ENCODE measurements around the gene CCDC92B. TPM values are rescaled to one million over a fixed set of nuclear protein-coding genes. Genes with fewer than 3 reads are reported as not detected.

CCDC92B gene
- total RNA-seq, 1 donor from 2014 or later, result 0.21 TPM

GRCh38 chr17:2710803-2711607, 38.4 kb downstream of the CCDC92B start:
- no peak for DNase-seq (ENCODE audit: low spot score)
- intact Hi-C loops (cut with micrococcal nuclease), result no loop called here
- H3K4me1 Mint-ChIP-seq (ENCODE audit: low read depth), result peaks cover 30% of the 10 kb centered on the region
- H3K9me3 Mint-ChIP-seq, result no peaks in the 10 kb centered on the region
- peak overlapping the region; percentile 85 for H3K27ac Mint-ChIP-seq
- H3K4me3 Mint-ChIP-seq (ENCODE audit: low read depth), result peak overlapping the region; percentile 92
- H3K36me3 Mint-ChIP-seq (ENCODE audit: low read depth), result no peaks in the 10 kb centered on the region
- H3K27me3 Mint-ChIP-seq (ENCODE audit: low read depth), result no peaks in the 10 kb centered on the region

- no peaks in the 10 kb centered on the region for H3K36me3 Mint-ChIP-seq (ENCODE audit: low read depth)
- no peaks in the 10 kb centered on the region for H3K27me3 Mint-ChIP-seq (ENCODE audit: low read depth)
- no peak for DNase-seq (ENCODE audit: low spot score)
- peak overlapping the region; percentile 92 for H3K4me3 Mint-ChIP-seq (ENCODE audit: low read depth)
- intact Hi-C loops (cut with micrococcal nuclease), result no loop called here
- peaks cover 34% of the 10 kb centered on the region for H3K4me1 Mint-ChIP-seq (ENCODE audit: low read depth)
- no peaks in the 10 kb centered on the region for H3K9me3 Mint-ChIP-seq
- H3K27ac Mint-ChIP-seq, result peak overlapping the region; percentile 85
These were observed 39.2 kb downstream of the CCDC92B start for GRCh38 chr17:2710071-2710802.

GRCh38 chr17:2709183-2709661, 40.2 kb downstream of the CCDC92B start:
- Mint-ChIP-seq H3K27me3 (ENCODE audit: low read depth) (no peaks in the 10 kb centered on the region), H3K4me1 (ENCODE audit: low read depth) (peaks cover 34% of the 10 kb centered on the region), H3K36me3 (ENCODE audit: low read depth) (peaks cover 10% of the 10 kb centered on the region), H3K4me3 (ENCODE audit: low read depth) (peak overlapping the region; percentile 92), H3K27ac (peak overlapping the region; percentile 85), H3K9me3 (no peaks in the 10 kb centered on the region)
- DNase-seq (ENCODE audit: low spot score), result no peak
- intact Hi-C loops (cut with micrococcal nuclease), result no loop called here

- Mint-ChIP-seq H3K27ac (no peak overlapping the region), H3K36me3 (ENCODE audit: low read depth) (peaks cover 14% of the 10 kb centered on the region), H3K9me3 (no peaks in the 10 kb centered on the region), H3K4me1 (ENCODE audit: low read depth) (peaks cover 32% of the 10 kb centered on the region), H3K27me3 (ENCODE audit: low read depth) (no peaks in the 10 kb centered on the region), H3K4me3 (ENCODE audit: low read depth) (peak overlapping the region; percentile 92)
- DNase-seq (ENCODE audit: low spot score), result no peak
- intact Hi-C loops (cut with micrococcal nuclease), result no loop called here
These were observed 40.8 kb downstream of the CCDC92B start for GRCh38 chr17:2708585-2709182.

GRCh38 chr17:2707721-2708584, 41.5 kb downstream of the CCDC92B start:
- no peak overlapping the region for H3K4me3 Mint-ChIP-seq (ENCODE audit: low read depth)
- H3K27ac Mint-ChIP-seq, result no peak overlapping the region
- peaks cover 14% of the 10 kb centered on the region for H3K36me3 Mint-ChIP-seq (ENCODE audit: low read depth)
- intact Hi-C loops (cut with micrococcal nuclease), result no loop called here
- peaks cover 30% of the 10 kb centered on the region for H3K4me1 Mint-ChIP-seq (ENCODE audit: low read depth)
- no peaks in the 10 kb centered on the region for H3K9me3 Mint-ChIP-seq
- DNase-seq (ENCODE audit: low spot score), result no peak
- no peaks in the 10 kb centered on the region for H3K27me3 Mint-ChIP-seq (ENCODE audit: low read depth)

- Mint-ChIP-seq H3K9me3 (no peaks in the 10 kb centered on the region), H3K4me1 (ENCODE audit: low read depth) (peaks cover 23% of the 10 kb centered on the region), H3K4me3 (ENCODE audit: low read depth) (no peak overlapping the region), H3K36me3 (ENCODE audit: low read depth) (peaks cover 22% of the 10 kb centered on the region), H3K27me3 (ENCODE audit: low read depth) (no peaks in the 10 kb centered on the region), H3K27ac (no peak overlapping the region)
- DNase-seq (ENCODE audit: low spot score), result no peak
- intact Hi-C loops (cut with micrococcal nuclease), result no loop called here
These were observed 42.4 kb downstream of the CCDC92B start for GRCh38 chr17:2706911-2707510.

- Mint-ChIP-seq H3K9me3 (no peaks in the 10 kb centered on the region), H3K4me3 (ENCODE audit: low read depth) (no peak overlapping the region), H3K4me1 (ENCODE audit: low read depth) (peaks cover 22% of the 10 kb centered on the region), H3K36me3 (ENCODE audit: low read depth) (peaks cover 23% of the 10 kb centered on the region), H3K27me3 (ENCODE audit: low read depth) (no peaks in the 10 kb centered on the region), H3K27ac (no peak overlapping the region)
- intact Hi-C loops (cut with micrococcal nuclease), result no loop called here
- DNase-seq (ENCODE audit: low spot score), result no peak
These were observed 43.3 kb downstream of the CCDC92B start for GRCh38 chr17:2705888-2706795.

- H3K27ac Mint-ChIP-seq, result no peak overlapping the region
- intact Hi-C loops (cut with micrococcal nuclease), result no loop called here
- no peak for DNase-seq (ENCODE audit: low spot score)
- peaks cover 19% of the 10 kb centered on the region for H3K4me1 Mint-ChIP-seq (ENCODE audit: low read depth)
- peaks cover 28% of the 10 kb centered on the region for H3K36me3 Mint-ChIP-seq (ENCODE audit: low read depth)
- no peak overlapping the region for H3K4me3 Mint-ChIP-seq (ENCODE audit: low read depth)
- H3K27me3 Mint-ChIP-seq (ENCODE audit: low read depth), result no peaks in the 10 kb centered on the region
- no peaks in the 10 kb centered on the region for H3K9me3 Mint-ChIP-seq
These were observed 44.2 kb downstream of the CCDC92B start for GRCh38 chr17:2705263-2705662.

GRCh38 chr17:2704890-2705248, 44.6 kb downstream of the CCDC92B start:
- Mint-ChIP-seq H3K27ac (no peak overlapping the region), H3K27me3 (ENCODE audit: low read depth) (no peaks in the 10 kb centered on the region), H3K4me3 (ENCODE audit: low read depth) (no peak overlapping the region), H3K4me1 (ENCODE audit: low read depth) (peaks cover 15% of the 10 kb centered on the region), H3K36me3 (ENCODE audit: low read depth) (peaks cover 28% of the 10 kb centered on the region), H3K9me3 (no peaks in the 10 kb centered on the region)
- intact Hi-C loops (cut with micrococcal nuclease), result no loop called here
- DNase-seq (ENCODE audit: low spot score), result no peak

- H3K36me3 Mint-ChIP-seq (ENCODE audit: low read depth), result peaks cover 28% of the 10 kb centered on the region
- H3K4me3 Mint-ChIP-seq (ENCODE audit: low read depth), result no peak overlapping the region
- no peak for DNase-seq (ENCODE audit: low spot score)
- H3K27ac Mint-ChIP-seq, result no peak overlapping the region
- H3K4me1 Mint-ChIP-seq (ENCODE audit: low read depth), result peaks cover 9% of the 10 kb centered on the region
- no peaks in the 10 kb centered on the region for H3K9me3 Mint-ChIP-seq
- no peaks in the 10 kb centered on the region for H3K27me3 Mint-ChIP-seq (ENCODE audit: low read depth)
- intact Hi-C loops (cut with micrococcal nuclease), result no loop called here
These were observed 45.2 kb downstream of the CCDC92B start for GRCh38 chr17:2704031-2704889.

- DNase-seq (ENCODE audit: low spot score), result no peak
- H3K27ac Mint-ChIP-seq, result no peak overlapping the region
- H3K27me3 Mint-ChIP-seq (ENCODE audit: low read depth), result no peaks in the 10 kb centered on the region
- H3K9me3 Mint-ChIP-seq, result no peaks in the 10 kb centered on the region
- H3K4me1 Mint-ChIP-seq (ENCODE audit: low read depth), result peaks cover 6% of the 10 kb centered on the region
- peaks cover 28% of the 10 kb centered on the region for H3K36me3 Mint-ChIP-seq (ENCODE audit: low read depth)
- H3K4me3 Mint-ChIP-seq (ENCODE audit: low read depth), result no peak overlapping the region
- intact Hi-C loops (cut with micrococcal nuclease), result no loop called here
These were observed 45.8 kb downstream of the CCDC92B start for GRCh38 chr17:2703606-2704005.
